Neuron (in vitro differentiated cells): Measurements from ENCODE around the gene HOXD13.

Experiments
- H2AFZ ChIP-seq: one replicate; pipeline ENCODE4 v1.6.1; 2013; ENCODE audit warnings: low read depth, mild to moderate bottlenecking, inconsistent platforms, low read length, moderate library complexity
- H3K27me3 ChIP-seq: one replicate; pipeline ENCODE4 v1.6.1; 2013; ENCODE audit warnings: low read length; ENCODE audit not compliant: insufficient read depth
- H3K36me3 ChIP-seq: one replicate; pipeline ENCODE4 v1.6.1; 2013; ENCODE audit warnings: low read length; ENCODE audit not compliant: insufficient read depth
- H3K4me1 ChIP-seq: one replicate; pipeline ENCODE4 v1.6.1; 2013; ENCODE audit warnings: low read length; ENCODE audit not compliant: insufficient read depth
- H3K4me3 ChIP-seq: 2 replicates; pipeline ENCODE4 v1.5.1; 2013; ENCODE audit warnings: mild to moderate bottlenecking, low read length, moderate library complexity
- H3K9me3 ChIP-seq: one replicate; pipeline ENCODE4 v1.6.1; 2013; ENCODE audit warnings: low read length

The HOXD13 gene

DNA sequence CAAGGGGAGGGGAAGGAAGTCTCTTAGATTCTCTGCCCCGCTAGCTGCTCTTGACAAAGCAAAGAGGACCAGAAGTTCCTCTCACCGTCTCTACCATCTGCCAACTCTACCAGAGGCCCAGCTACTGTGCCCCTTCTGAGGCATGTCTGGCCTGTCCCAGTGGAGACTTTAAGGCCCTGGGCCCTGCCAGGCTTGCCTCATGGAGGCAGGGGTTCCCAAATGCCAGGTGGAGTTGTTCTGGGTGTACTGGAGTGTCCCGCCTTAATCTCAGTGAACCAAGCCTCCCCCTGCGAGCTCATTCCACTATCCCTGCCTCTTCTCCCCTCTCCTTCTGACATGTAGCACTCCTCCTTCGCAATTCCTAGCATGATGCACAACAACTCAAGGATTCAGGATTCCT is 9.3 kb downstream of the HOXD13 start:
- no peak overlapping the region for H2AFZ ChIP-seq
- no peaks in the 10 kb centered on the region for H3K9me3 ChIP-seq
- H3K4me1 ChIP-seq = peaks cover 3% of the 10 kb centered on the region
- peaks cover 100% of the 10 kb centered on the region for H3K27me3 ChIP-seq
- H3K4me3 ChIP-seq = no peak overlapping the region
- H3K36me3 ChIP-seq = no peaks in the 10 kb centered on the region

DNA sequence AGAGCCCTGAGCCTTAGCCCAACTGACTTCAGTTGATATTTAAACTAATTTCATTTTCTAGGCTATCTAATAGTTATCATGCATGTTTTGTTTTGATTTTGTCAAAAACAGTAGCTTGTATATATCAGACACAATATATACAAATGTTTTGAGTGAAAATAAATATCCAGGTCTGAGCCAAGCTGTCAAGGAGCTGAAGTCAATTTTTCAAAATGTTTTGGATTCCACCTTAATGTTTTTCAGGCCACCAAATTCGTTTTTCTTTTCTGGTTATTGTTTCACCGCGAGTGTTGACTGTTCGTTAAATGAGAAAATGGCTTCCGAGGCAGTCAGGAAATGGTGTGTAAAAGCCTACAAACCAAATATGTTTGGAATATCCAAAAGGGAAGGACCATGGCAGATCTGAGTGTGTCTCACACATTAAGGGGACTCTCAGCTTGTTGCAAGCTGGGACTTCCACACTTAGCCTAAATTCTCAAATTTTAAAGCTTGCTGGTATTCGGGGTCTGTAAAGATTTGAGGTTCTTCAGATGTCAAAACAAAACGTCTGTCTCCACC is 9.9 kb downstream of the HOXD13 start:
- Histone ChIP-seq H3K36me3 (no peaks in the 10 kb centered on the region), H3K4me1 (peaks cover 3% of the 10 kb centered on the region), H3K4me3 (no peak overlapping the region), H3K9me3 (no peaks in the 10 kb centered on the region), H2AFZ (no peak overlapping the region), H3K27me3 (peaks cover 100% of the 10 kb centered on the region)

- Histone ChIP-seq H2AFZ (no peak overlapping the region), H3K4me3 (no peak overlapping the region), H3K36me3 (no peaks in the 10 kb centered on the region), H3K4me1 (no peaks in the 10 kb centered on the region), H3K27me3 (peaks cover 99% of the 10 kb centered on the region), H3K9me3 (no peaks in the 10 kb centered on the region)
Measured at GRCh38 chr2:176103194-176103593, 10.7 kb downstream of the HOXD13 start.

DNA sequence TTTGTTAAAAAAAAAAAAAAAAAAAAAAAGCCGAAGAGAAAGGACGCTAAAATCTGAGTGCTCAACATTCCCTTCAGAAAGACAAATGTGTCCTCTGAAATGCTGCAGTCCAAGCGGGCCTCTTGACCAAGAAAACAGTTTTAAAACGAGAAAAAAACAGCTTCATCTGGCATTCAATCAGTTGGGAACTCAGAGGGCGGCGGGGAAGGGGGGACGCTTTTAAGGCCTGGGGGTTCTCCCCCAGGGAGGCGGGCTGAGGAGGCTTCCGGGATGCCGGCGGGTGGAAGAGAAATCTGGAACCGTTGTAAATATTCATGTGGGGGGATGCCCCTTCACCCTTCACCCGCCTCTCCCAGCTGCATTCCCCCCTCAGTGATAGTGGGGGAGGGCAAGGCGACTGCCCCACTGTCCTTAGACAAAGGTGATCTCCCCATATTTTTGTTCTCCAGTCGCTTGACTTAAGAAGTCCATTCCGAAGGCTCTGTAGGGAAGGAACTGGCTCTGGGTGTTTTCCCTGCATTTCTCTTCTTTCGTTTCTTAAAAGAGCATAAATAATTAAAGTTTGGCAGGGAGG is 11.3 kb downstream of the HOXD13 start:
- H3K4me3 ChIP-seq = no peak overlapping the region
- no peaks in the 10 kb centered on the region for H3K36me3 ChIP-seq
- no peaks in the 10 kb centered on the region for H3K4me1 ChIP-seq

GRCh38 chr2:176104316-176105077 is 12.0 kb downstream of the HOXD13 start:
- H3K9me3 ChIP-seq = no peaks in the 10 kb centered on the region
- H2AFZ ChIP-seq = no peak overlapping the region
- peaks cover 98% of the 10 kb centered on the region for H3K27me3 ChIP-seq
- no peaks in the 10 kb centered on the region for H3K4me1 ChIP-seq
- no peak overlapping the region for H3K4me3 ChIP-seq
- H3K36me3 ChIP-seq = no peaks in the 10 kb centered on the region

More for the DNA sequence above, 11.3 kb downstream of the HOXD13 start:
- H3K9me3 ChIP-seq = no peaks in the 10 kb centered on the region
- peaks cover 98% of the 10 kb centered on the region for H3K27me3 ChIP-seq
- H2AFZ ChIP-seq = no peak overlapping the region

- Histone ChIP-seq H3K4me3 (no peak overlapping the region), H3K4me1 (no peaks in the 10 kb centered on the region), H3K36me3 (no peaks in the 10 kb centered on the region), H3K9me3 (no peaks in the 10 kb centered on the region), H3K27me3 (peaks cover 98% of the 10 kb centered on the region), H2AFZ (no peak overlapping the region)
Measured at GRCh38 chr2:176105078-176105729, 12.7 kb downstream of the HOXD13 start.

- no peaks in the 10 kb centered on the region for H3K9me3 ChIP-seq
Measured at GRCh38 chr2:176105730-176106580, 13.4 kb downstream of the HOXD13 start.

GRCh38 chr2:176106581-176107539 is 14.3 kb downstream of the HOXD13 start, which contains the start of gene HOXD11:
TSS of gene HOXD11 (plus strand) at chr2:176107280. CDS start at chr2:176107356, 76 bp downstream.
- Histone ChIP-seq H2AFZ (no peak within 1 kb of the TSS), H3K4me3 (no peak within 1 kb of the TSS), H3K9me3 (no peaks in the 10 kb centered on the region), H3K27me3 (peaks cover 98% of the 10 kb centered on the region), H3K4me1 (no peaks in the 10 kb centered on the region), H3K36me3 (no peaks in the 10 kb centered on the region)

More at GRCh38 chr2:176105730-176106580, 13.4 kb downstream of the HOXD13 start:
- Histone ChIP-seq H2AFZ (no peak overlapping the region), H3K27me3 (peaks cover 98% of the 10 kb centered on the region), H3K36me3 (no peaks in the 10 kb centered on the region), H3K4me1 (no peaks in the 10 kb centered on the region), H3K4me3 (no peak overlapping the region)

GRCh38 chr2:176107731-176108181 is 15.2 kb downstream of the HOXD13 start:
- H3K4me1 ChIP-seq = no peaks in the 10 kb centered on the region
- H3K4me3 ChIP-seq = no peak overlapping the region
- H2AFZ ChIP-seq = no peak overlapping the region
- no peaks in the 10 kb centered on the region for H3K9me3 ChIP-seq
- H3K27me3 ChIP-seq = peaks cover 98% of the 10 kb centered on the region
- no peaks in the 10 kb centered on the region for H3K36me3 ChIP-seq

DNA sequence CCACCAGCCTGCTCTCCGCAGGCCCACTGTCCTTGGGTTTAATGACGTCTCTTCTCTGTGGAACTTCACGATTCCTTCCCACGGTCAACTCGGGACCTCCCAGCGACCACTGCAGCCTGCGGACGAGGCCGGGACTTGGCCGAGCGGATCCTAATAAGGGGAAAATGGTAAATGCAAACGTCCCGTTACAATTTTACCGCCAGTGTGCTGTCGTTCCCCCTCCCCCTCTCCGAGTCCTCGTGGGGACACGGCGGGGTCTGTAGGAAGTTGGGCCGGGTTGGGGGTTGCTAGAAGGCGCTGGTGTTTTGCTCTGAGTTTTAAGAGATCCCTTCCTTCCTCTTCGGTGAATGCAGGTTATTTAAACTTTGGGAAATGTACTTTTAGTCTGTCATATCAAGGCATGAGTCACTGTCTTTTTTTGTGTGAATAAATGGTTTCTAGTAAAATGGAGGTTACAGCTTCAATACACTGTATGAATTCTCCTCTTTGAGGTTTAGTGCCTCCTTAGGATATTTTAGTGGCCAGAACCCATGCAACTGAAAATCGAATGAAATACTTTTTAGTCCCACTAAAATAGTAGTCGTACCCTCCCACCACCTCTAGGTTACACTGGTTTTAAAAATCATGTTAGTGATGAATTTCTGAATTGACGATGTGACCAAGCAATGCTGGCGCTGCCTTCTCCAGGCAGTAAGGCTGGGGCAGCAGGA is 16.8 kb downstream of the HOXD13 start:
- H3K9me3 ChIP-seq = no peaks in the 10 kb centered on the region
- H3K36me3 ChIP-seq = no peaks in the 10 kb centered on the region
- peaks cover 98% of the 10 kb centered on the region for H3K27me3 ChIP-seq
- H3K4me1 ChIP-seq = no peaks in the 10 kb centered on the region
- no peak overlapping the region for H3K4me3 ChIP-seq
- H2AFZ ChIP-seq = no peak overlapping the region

GRCh38 chr2:176109946-176110345 is 17.4 kb downstream of the HOXD13 start:
- peaks cover 98% of the 10 kb centered on the region for H3K27me3 ChIP-seq
- no peaks in the 10 kb centered on the region for H3K4me1 ChIP-seq
- H2AFZ ChIP-seq = no peak overlapping the region
- no peaks in the 10 kb centered on the region for H3K9me3 ChIP-seq
- H3K4me3 ChIP-seq = no peak overlapping the region
- no peaks in the 10 kb centered on the region for H3K36me3 ChIP-seq
